ENCODE measurements around the gene TBC1D22A. TPM values are rescaled to one million over a fixed set of nuclear protein-coding genes. Genes with fewer than 3 reads are reported as not detected.

TBC1D22A gene
- total RNA-seq, 4 donors from 2014 or later: 42.6 to 70.4 (median 55.1) TPM

GRCh38 chr22:46902998-46903916 lies 140.8 kb downstream of the TBC1D22A start:
- TF ChIP-seq, protein P1, sequence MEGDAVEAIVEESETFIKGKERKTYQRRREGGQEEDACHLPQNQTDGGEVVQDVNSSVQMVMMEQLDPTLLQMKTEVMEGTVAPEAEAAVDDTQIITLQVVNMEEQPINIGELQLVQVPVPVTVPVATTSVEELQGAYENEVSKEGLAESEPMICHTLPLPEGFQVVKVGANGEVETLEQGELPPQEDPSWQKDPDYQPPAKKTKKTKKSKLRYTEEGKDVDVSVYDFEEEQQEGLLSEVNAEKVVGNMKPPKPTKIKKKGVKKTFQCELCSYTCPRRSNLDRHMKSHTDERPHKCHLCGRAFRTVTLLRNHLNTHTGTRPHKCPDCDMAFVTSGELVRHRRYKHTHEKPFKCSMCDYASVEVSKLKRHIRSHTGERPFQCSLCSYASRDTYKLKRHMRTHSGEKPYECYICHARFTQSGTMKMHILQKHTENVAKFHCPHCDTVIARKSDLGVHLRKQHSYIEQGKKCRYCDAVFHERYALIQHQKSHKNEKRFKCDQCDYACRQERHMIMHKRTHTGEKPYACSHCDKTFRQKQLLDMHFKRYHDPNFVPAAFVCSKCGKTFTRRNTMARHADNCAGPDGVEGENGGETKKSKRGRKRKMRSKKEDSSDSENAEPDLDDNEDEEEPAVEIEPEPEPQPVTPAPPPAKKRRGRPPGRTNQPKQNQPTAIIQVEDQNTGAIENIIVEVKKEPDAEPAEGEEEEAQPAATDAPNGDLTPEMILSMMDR (IDR thresholded peaks at IDR 0.05): no peak
- no peak for TF ChIP-seq POLR2A (IDR thresholded peaks at IDR 0.05)
- H3K9me3 ChIP-seq: no peaks in the 10 kb centered on the region
- no peak overlapping the region for H3K4me3 ChIP-seq
- DNase-seq: peak in 1 of 3 donors; percentile 9
- no peaks in the 10 kb centered on the region for H3K27me3 ChIP-seq
- H3K36me3 ChIP-seq: peaks cover 0 to 17% (median 0%) of the 10 kb centered on the region in 3 donors
- H3K27ac ChIP-seq: no peak overlapping the region
- no peaks in the 10 kb centered on the region for H3K4me1 ChIP-seq

- peaks cover 0 to 17% (median 0%) of the 10 kb centered on the region in 3 donors for H3K36me3 ChIP-seq
- TF ChIP-seq, protein P1 (IDR thresholded peaks at IDR 0.05): no peak
- TF ChIP-seq POLR2A (IDR thresholded peaks at IDR 0.05): no peak
- no peak overlapping the region for H3K27ac ChIP-seq
- H3K4me3 ChIP-seq: no peak overlapping the region
- peak in 1 of 3 donors; percentile 8 for DNase-seq
- H3K9me3 ChIP-seq: no peaks in the 10 kb centered on the region
- no peaks in the 10 kb centered on the region for H3K4me1 ChIP-seq
- H3K27me3 ChIP-seq: no peaks in the 10 kb centered on the region
Measured at GRCh38 chr22:46905415-46905814, 143.0 kb downstream of the TBC1D22A start.

GRCh38 chr22:46905834-46906233 lies 143.4 kb downstream of the TBC1D22A start:
- Histone ChIP-seq H3K27ac (no peak overlapping the region), H3K4me3 (no peak overlapping the region), H3K9me3 (no peaks in the 10 kb centered on the region), H3K4me1 (no peaks in the 10 kb centered on the region), H3K27me3 (no peaks in the 10 kb centered on the region), H3K36me3 (peaks cover 0 to 17% (median 0%) of the 10 kb centered on the region in 3 donors)
- DNase-seq: peak in 1 of 3 donors; percentile 11
- no peak for TF ChIP-seq POLR2A (IDR thresholded peaks at IDR 0.05)
- TF ChIP-seq, protein P1 (IDR thresholded peaks at IDR 0.05): no peak

DNA sequence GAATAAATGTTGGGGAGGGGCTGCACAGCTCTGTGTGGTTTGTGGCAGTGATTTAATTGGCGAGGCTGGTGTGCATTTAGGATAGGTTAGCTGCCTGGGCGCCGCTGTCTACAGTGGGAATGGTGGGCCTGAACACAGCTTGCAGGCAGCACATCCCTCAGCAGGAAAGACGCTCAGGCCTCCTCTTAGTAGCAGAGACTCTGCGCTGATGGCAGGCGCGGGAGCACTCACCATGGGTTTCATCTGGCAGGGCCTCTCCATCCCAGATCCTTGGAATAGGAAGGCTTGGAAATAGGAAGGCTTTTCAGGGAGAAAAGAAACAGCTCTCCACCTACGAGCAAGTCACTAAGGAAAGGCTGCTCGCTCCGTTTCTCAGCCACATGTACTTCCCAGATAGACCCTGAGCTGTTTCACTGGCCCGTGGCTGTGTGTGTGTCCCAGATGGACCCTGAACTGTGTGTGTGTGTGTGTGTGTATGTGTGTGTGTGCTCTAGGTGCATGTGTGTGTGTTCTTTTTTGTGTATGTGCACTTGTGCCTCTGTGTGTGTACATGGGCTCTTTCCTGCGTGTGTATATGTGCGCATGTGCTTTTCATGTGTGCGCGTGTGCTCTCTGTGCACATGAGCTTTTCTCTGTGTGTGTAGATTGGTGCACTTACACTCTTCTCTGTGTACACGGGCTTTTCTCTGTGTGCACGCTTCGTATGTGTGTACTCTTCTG lies 144.0 kb downstream of the TBC1D22A start:
- H3K27me3 ChIP-seq: no peaks in the 10 kb centered on the region
- no peak overlapping the region for H3K27ac ChIP-seq
- no peak overlapping the region for H3K4me3 ChIP-seq
- TF ChIP-seq, protein P1 (IDR thresholded peaks at IDR 0.05): no peak
- no peak for TF ChIP-seq POLR2A (IDR thresholded peaks at IDR 0.05)
- DNase-seq: peak in 1 of 3 donors; percentile 6
- no peaks in the 10 kb centered on the region for H3K4me1 ChIP-seq
- peaks cover 0 to 17% (median 0%) of the 10 kb centered on the region in 3 donors for H3K36me3 ChIP-seq
- no peaks in the 10 kb centered on the region for H3K9me3 ChIP-seq

GRCh38 chr22:46907241-46908215 lies 145.1 kb downstream of the TBC1D22A start:
- Histone ChIP-seq H3K9me3 (no peaks in the 10 kb centered on the region), H3K27me3 (no peaks in the 10 kb centered on the region), H3K27ac (no peak overlapping the region), H3K4me1 (no peaks in the 10 kb centered on the region), H3K36me3 (peaks cover 0 to 17% (median 0%) of the 10 kb centered on the region in 3 donors), H3K4me3 (no peak overlapping the region)
- no peak for TF ChIP-seq POLR2A (IDR thresholded peaks at IDR 0.05)
- TF ChIP-seq, protein P1 (IDR thresholded peaks at IDR 0.05): no peak
- peak in 1 of 3 donors; percentile 10 for DNase-seq

Data from Peyer's patch (tissue), 4 donors.